Osteoblast (primary cell): ENCODE measurements around the gene FSTL4. TPM values are rescaled to one million over a fixed set of nuclear protein-coding genes. Genes with fewer than 3 reads are reported as not detected.

Experiments
- DNase-seq: peaks from one replicate; pipeline ENCODE4 v3.0.0; 2011; ENCODE audit warnings: low spot score, mixed read lengths; ENCODE audit not compliant: insufficient read length; ENCODE audit errors: missing footprints
- H2AFZ ChIP-seq: 2 replicates; pipeline ENCODE4 v1.6.0; 2011; ENCODE audit warnings: mild to moderate bottlenecking, low read length
- H3K27ac ChIP-seq: 2 replicates; pipeline ENCODE4 v1.5.1; 2011; ENCODE audit warnings: mild to moderate bottlenecking, low read depth, low read length, moderate library complexity
- H3K27me3 ChIP-seq: 2 replicates; pipeline ENCODE4 v1.6.0; 2012; ENCODE audit warnings: mild to moderate bottlenecking, control low read depth, inconsistent platforms, low read length, moderate library complexity; ENCODE audit not compliant: insufficient read depth
- H3K36me3 ChIP-seq: 2 replicates; pipeline ENCODE4 v1.5.1; 2011; ENCODE audit warnings: mild to moderate bottlenecking, low read length, control low read depth, moderate library complexity; ENCODE audit not compliant: insufficient read depth
- H3K4me1 ChIP-seq: 2 replicates; pipeline ENCODE4 v1.5.1; 2011; ENCODE audit warnings: mild to moderate bottlenecking, low read length, control low read depth, moderate library complexity; ENCODE audit not compliant: insufficient read depth
- H3K4me2 ChIP-seq: 2 replicates; pipeline ENCODE4 v1.6.0; 2011; ENCODE audit warnings: mild to moderate bottlenecking, low read length; ENCODE audit not compliant: insufficient read depth
- H3K4me3 ChIP-seq: fragments of 200-600 bp; sonication (generic); 3 replicates; pipeline ENCODE4 v1.5.1; 2012; ENCODE audit warnings: mild to moderate bottlenecking, low read length, inconsistent platforms; ENCODE audit not compliant: insufficient read depth
- H3K79me2 ChIP-seq: 2 replicates; pipeline ENCODE4 v1.6.0; 2012; ENCODE audit warnings: mild to moderate bottlenecking, low read length, control low read depth, inconsistent platforms; ENCODE audit not compliant: insufficient read depth
- H3K9me3 ChIP-seq: 2 replicates; pipeline ENCODE4 v1.5.1; 2011; ENCODE audit warnings: low read depth, low read length, control low read depth
- H4K20me1 ChIP-seq: 2 replicates; pipeline ENCODE4 v1.6.0; 2012; ENCODE audit warnings: mild to moderate bottlenecking, low read length, control low read depth; ENCODE audit not compliant: insufficient read depth
- CTCF ChIP-seq: IDR thresholded peaks from 2 replicates; pipeline ENCODE4 v1.5.1; 2011; ENCODE audit warnings: mild to moderate bottlenecking, low read depth, low read length, moderate library complexity; ENCODE audit errors: extremely low read depth
- total RNA-seq: library from RNA; depleted of rRNA; stranded (reverse); fragments of >200 nt; gene quantifications from 2 replicates; pipeline ENCODE4 v1.2.3, GENCODE V29; 2012

FSTL4 gene
- total RNA-seq, 1 donor: not detected

GRCh38 chr5:133426264-133426663 is 186.1 kb downstream of the FSTL4 start:
- Histone ChIP-seq H3K27ac (no peak overlapping the region), H2AFZ (no peak overlapping the region), H3K36me3 (no peaks in the 10 kb centered on the region), H3K27me3 (peaks cover 9% of the 10 kb centered on the region), H3K79me2 (no peaks in the 10 kb centered on the region), H3K4me3 (no peak overlapping the region), H3K4me2 (no peak overlapping the region), H3K4me1 (peaks cover 5% of the 10 kb centered on the region), H4K20me1 (no peaks in the 10 kb centered on the region), H3K9me3 (no peaks in the 10 kb centered on the region)
- no peak for TF ChIP-seq CTCF
- no peak for DNase-seq

GRCh38 chr5:133425764-133426163 is 186.6 kb downstream of the FSTL4 start:
- no peaks in the 10 kb centered on the region for H3K79me2 ChIP-seq

DNA sequence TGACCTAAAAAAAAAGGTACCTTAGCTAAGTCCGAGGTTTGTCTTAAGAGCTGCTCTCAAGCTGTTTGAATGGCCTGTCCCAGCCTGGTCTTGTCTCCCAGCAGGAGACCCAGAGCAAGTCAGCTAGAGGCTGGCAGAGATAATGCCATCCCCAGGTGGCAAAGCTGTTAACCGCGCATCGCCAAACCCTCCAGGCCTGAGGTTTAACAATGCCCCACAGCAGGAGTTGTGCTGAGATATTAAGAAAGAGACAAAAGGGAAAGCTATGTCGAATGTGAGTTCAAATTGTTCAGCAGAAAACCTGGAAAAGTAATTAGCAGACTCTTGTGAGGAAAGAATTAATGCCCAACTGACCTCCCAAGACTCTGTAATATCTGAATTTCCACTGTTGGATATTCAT is 187.1 kb downstream of the FSTL4 start:
- DNase-seq: no peak
- no peaks in the 10 kb centered on the region for H3K79me2 ChIP-seq
- peaks cover 5% of the 10 kb centered on the region for H3K4me1 ChIP-seq
- H3K4me3 ChIP-seq: no peak overlapping the region
- H3K4me2 ChIP-seq: no peak overlapping the region
- H2AFZ ChIP-seq: no peak overlapping the region
- no peaks in the 10 kb centered on the region for H3K36me3 ChIP-seq
- TF ChIP-seq CTCF: no peak
- H3K9me3 ChIP-seq: no peaks in the 10 kb centered on the region
- H3K27me3 ChIP-seq: peaks cover 8% of the 10 kb centered on the region
- H3K27ac ChIP-seq: no peak overlapping the region
- no peaks in the 10 kb centered on the region for H4K20me1 ChIP-seq

More at GRCh38 chr5:133425764-133426163, 186.6 kb downstream of the FSTL4 start:
- Histone ChIP-seq H3K27ac (no peak overlapping the region), H4K20me1 (no peaks in the 10 kb centered on the region), H2AFZ (no peak overlapping the region), H3K9me3 (no peaks in the 10 kb centered on the region), H3K36me3 (no peaks in the 10 kb centered on the region), H3K4me1 (peaks cover 5% of the 10 kb centered on the region), H3K4me3 (no peak overlapping the region), H3K4me2 (no peak overlapping the region), H3K27me3 (peaks cover 9% of the 10 kb centered on the region)
- no peak for TF ChIP-seq CTCF
- DNase-seq: no peak

DNA sequence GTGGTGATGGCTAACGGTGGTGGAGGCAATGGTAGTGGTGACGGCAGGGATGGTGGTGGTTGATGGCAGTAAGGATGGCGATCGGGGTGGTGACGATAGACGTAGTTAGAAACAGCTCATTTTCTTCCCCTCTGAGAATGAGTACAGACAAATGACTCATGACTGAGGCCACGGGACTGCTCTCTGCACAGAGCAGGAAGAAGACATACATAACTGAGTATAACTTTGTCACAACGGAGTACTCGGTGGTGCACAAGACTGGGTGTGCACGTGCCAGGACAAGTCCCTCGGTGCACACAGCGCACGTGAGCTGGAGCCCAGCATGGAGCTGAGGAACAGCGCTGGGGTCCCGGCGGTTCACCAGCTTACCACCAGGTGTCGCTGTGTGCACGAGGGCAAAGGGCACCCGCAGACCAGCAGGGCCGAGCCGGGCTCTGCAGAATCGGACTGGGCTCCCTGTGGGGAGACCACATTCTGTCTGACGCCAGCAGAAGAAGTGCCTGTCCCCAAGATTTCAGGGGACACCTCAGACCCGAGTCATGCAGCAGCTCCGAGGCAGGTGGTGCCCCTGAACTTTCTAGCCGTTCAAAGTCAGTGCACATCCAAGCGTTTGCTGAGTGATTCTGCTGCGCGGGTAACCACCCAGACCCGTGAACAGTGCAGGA is 188.6 kb downstream of the FSTL4 start:
- DNase-seq: peak; percentile 90
- peaks cover 5% of the 10 kb centered on the region for H3K4me1 ChIP-seq
- no peaks in the 10 kb centered on the region for H4K20me1 ChIP-seq
- no peak overlapping the region for H3K27ac ChIP-seq
- no peak overlapping the region for H2AFZ ChIP-seq
- no peaks in the 10 kb centered on the region for H3K9me3 ChIP-seq
- peaks cover 6% of the 10 kb centered on the region for H3K27me3 ChIP-seq
- no peaks in the 10 kb centered on the region for H3K79me2 ChIP-seq
- H3K36me3 ChIP-seq: no peaks in the 10 kb centered on the region
- no peak overlapping the region for H3K4me3 ChIP-seq
- TF ChIP-seq CTCF: peak; percentile 84
- H3K4me2 ChIP-seq: peak overlapping the region; percentile 69
